Measurements from ENCODE around the gene NMD3.

DNA sequence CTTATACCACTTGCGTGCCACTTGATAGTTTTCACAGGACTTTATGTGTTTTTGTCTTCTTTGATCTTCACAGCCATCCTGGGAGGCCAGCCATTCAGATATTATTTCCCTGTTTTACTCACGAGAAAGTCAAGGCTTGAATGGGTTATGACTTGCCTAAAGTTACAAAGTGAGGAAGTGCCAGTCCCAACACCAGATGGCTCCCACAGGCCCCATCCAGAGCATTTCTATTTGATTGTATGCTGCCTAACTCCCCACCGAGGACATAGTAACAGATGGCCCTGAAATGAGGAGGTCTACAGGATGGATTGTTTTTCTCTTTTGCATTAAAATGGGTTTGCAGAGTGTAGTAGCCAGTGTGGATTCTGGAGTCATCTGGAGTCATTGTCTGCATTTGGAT, 75.7 kb downstream of the NMD3 start:
- TF ChIP-seq CTCF (IDR thresholded peaks at IDR 0.05), result no peak
- no peak for TF ChIP-seq EP300 (IDR thresholded peaks at IDR 0.05)
- no peak for TF ChIP-seq POLR2A (IDR thresholded peaks at IDR 0.05; ENCODE audit: low read depth)
- no peak for TF ChIP-seq POLR2AphosphoS5 (IDR thresholded peaks at IDR 0.05)

All from esophagus muscularis mucosa (tissue), 4 donors.